IMR-90 (cell line): ENCODE measurements around the gene BCAS3.

Experiments
- CEBPB ChIP-seq: IDR thresholded peaks from 2 replicates; pipeline ENCODE4 v1.6.1; 2012; ENCODE audit warnings: low read depth, low read length, improper control_type of control experiment
- MAZ ChIP-seq: IDR thresholded peaks from 2 replicates; pipeline ENCODE4 v1.6.1; 2012; ENCODE audit warnings: low read depth, mild to moderate bottlenecking, low read length, improper control_type of control experiment, moderate library complexity, borderline replicate concordance
- MXI1 ChIP-seq: IDR thresholded peaks from 2 replicates; pipeline ENCODE4 v1.6.1; 2012; ENCODE audit warnings: low read depth, mild to moderate bottlenecking, low read length, moderate library complexity, borderline replicate concordance
- POLR2A ChIP-seq: IDR thresholded peaks from 2 replicates; pipeline ENCODE4 v1.6.1; 2012; ENCODE audit warnings: mild to moderate bottlenecking, low read depth, low read length
- RCOR1 ChIP-seq: IDR thresholded peaks from 2 replicates; pipeline ENCODE4 v1.6.1; 2012; ENCODE audit warnings: mild to moderate bottlenecking, low read length, improper control_type of control experiment; ENCODE audit not compliant: insufficient replicate concordance
- RFX5 ChIP-seq: IDR thresholded peaks from 2 replicates; pipeline ENCODE4 v1.8.0; 2012; ENCODE audit warnings: low read depth, mild to moderate bottlenecking, low read length, moderate library complexity
- SMC3 ChIP-seq: fragments of 150-350 bp; IDR thresholded peaks from 2 replicates; pipeline ENCODE4 v1.6.1; 2016; ENCODE audit warnings: low read depth, mild to moderate bottlenecking, antibody characterized with exemption, low read length, moderate library complexity
- TF ChIP-seq, protein P1 (sequence below): conservative IDR thresholded peaks from 2 replicates; pipeline ENCODE4 v1.5.1; 2012; ENCODE audit warnings: mild to moderate bottlenecking, low read depth, low read length, improper control_type of control experiment

DNA sequence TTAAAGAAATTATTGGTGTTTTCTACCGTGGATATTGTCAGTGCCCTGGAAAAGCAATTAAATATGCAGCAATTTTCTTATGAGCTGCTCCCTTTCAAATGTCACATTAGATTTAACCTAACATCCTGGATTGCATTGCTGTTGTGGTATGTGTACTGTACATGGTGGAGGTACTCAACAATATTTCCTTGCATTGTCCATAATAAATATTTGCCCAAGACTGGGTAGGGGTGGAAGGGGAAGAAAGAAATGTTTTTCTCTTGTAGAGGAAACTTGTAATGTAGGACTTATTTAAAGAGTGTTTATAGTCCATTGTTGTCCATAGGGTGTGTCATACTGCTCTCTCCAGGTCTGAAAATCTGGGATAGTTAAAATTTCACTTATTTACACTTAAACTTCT is 375.8 kb downstream of the BCAS3 start:
- TF ChIP-seq, protein P1, sequence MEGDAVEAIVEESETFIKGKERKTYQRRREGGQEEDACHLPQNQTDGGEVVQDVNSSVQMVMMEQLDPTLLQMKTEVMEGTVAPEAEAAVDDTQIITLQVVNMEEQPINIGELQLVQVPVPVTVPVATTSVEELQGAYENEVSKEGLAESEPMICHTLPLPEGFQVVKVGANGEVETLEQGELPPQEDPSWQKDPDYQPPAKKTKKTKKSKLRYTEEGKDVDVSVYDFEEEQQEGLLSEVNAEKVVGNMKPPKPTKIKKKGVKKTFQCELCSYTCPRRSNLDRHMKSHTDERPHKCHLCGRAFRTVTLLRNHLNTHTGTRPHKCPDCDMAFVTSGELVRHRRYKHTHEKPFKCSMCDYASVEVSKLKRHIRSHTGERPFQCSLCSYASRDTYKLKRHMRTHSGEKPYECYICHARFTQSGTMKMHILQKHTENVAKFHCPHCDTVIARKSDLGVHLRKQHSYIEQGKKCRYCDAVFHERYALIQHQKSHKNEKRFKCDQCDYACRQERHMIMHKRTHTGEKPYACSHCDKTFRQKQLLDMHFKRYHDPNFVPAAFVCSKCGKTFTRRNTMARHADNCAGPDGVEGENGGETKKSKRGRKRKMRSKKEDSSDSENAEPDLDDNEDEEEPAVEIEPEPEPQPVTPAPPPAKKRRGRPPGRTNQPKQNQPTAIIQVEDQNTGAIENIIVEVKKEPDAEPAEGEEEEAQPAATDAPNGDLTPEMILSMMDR, result no peak
- TF ChIP-seq MXI1 (no peak), RFX5 (no peak), SMC3 (no peak), POLR2A (no peak), CEBPB (no peak), RCOR1 (no peak), MAZ (no peak)
